ENCODE results near the gene RRM2. TPM values are rescaled to one million over a fixed set of nuclear protein-coding genes. Genes with fewer than 3 reads are reported as not detected.

RRM2 gene
- total and polyA plus RNA-seq, 2 donors (not counting 1 experiment from before 2014, with no cell fraction given): 6.1 to 36.3 TPM

DNA sequence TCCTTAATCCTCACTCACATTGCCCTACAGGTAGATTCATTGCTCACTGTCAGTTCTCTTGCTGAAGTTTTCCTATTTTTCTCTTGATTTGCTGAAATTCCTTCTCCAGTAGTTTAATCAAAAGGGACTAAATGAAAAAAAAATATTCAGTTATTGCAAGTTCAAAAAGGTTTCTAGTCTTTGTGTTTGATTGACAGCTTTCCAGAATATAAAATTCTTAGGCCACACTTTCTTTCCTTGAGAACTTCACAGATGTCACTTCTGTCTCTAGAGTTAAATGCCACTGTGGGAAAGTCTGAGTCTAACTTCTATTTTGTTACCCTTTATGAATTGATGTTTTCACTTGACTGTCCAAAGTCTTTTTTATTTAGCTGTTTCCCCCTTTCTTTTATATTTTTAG is 25.7 kb downstream of the RRM2 start:
- no peak overlapping the region for H3K9ac ChIP-seq (ENCODE audit: insufficient read depth, low read length)
- no peak overlapping the region for H3K4me2 ChIP-seq (ENCODE audit: extremely low read depth, insufficient read depth, low read length)
- DNase-seq (ENCODE audit: low read depth in 2 of 2): no peak
- H3K4me3 ChIP-seq (replicated peaks in 1 of 4; ENCODE audit: control extremely low read depth in 1 of 4, insufficient read depth in 1 of 4, low read depth in 3 of 4, low read length in 4 of 4): no peak overlapping the region
- H3K9me3 ChIP-seq (ENCODE audit: control insufficient read depth, insufficient read depth, low read depth, low read length): no peaks in the 10 kb centered on the region
- H3K79me2 ChIP-seq (ENCODE audit: control insufficient read depth, insufficient read depth, low read length): no peaks in the 10 kb centered on the region
- no peak overlapping the region for H2AFZ ChIP-seq (ENCODE audit: low read length)
- peaks cover 7% of the 10 kb centered on the region for H3K4me1 ChIP-seq (ENCODE audit: control insufficient read depth, extremely low read depth, insufficient read depth, low read length)
- no peaks in the 10 kb centered on the region for H4K20me1 ChIP-seq (ENCODE audit: control insufficient read depth, extremely low read depth, insufficient read depth, low read length)
- no peaks in the 10 kb centered on the region for H3K27me3 ChIP-seq (ENCODE audit: control insufficient read depth, insufficient read depth, low read length)
- no peak overlapping the region for H3K27ac ChIP-seq (ENCODE audit: insufficient read depth, low read length)
- no peak for TF ChIP-seq EZH2 (IDR thresholded peaks at IDR 0.05; ENCODE audit: low read length, missing control alignments)
- H3K36me3 ChIP-seq (ENCODE audit: control insufficient read depth, insufficient read depth, low read length): peaks cover under 1% of the 10 kb centered on the region

DNA sequence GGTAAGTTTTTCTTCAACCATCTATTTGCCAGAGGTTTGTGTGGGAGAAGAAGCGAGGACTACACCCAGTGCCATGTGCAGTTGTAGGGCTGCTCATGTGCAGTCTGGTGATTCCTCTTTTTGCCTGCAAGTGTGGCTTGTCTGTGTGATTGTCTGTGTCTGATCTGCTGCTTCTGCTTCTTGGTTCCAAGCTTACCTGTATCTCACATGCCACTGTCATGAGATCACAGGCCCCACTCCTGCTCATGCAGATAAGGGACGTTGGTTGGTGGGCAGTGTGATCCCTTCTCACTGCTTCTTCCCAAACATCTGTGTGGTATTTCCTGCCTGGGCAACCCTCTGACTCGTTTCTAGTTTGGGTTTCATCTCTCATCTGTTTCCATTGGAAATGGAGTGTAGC is 27.1 kb downstream of the RRM2 start:
- H3K9ac ChIP-seq (ENCODE audit: insufficient read depth, low read length): no peak overlapping the region
- H3K4me1 ChIP-seq (ENCODE audit: control insufficient read depth, extremely low read depth, insufficient read depth, low read length): no peaks in the 10 kb centered on the region
- no peak overlapping the region for H3K4me2 ChIP-seq (ENCODE audit: extremely low read depth, insufficient read depth, low read length)
- no peak overlapping the region for H3K27ac ChIP-seq (ENCODE audit: insufficient read depth, low read length)
- no peaks in the 10 kb centered on the region for H3K9me3 ChIP-seq (ENCODE audit: control insufficient read depth, insufficient read depth, low read depth, low read length)
- no peaks in the 10 kb centered on the region for H3K79me2 ChIP-seq (ENCODE audit: control insufficient read depth, insufficient read depth, low read length)
- no peaks in the 10 kb centered on the region for H3K36me3 ChIP-seq (ENCODE audit: control insufficient read depth, insufficient read depth, low read length)
- no peak for TF ChIP-seq CTCF (conservative IDR thresholded peaks at IDR 0.05 in 1 of 2, IDR thresholded peaks at IDR 0.05 in 1 of 2; ENCODE audit: low read depth in 1 of 2, low read length in 2 of 2)
- TF ChIP-seq EZH2 (IDR thresholded peaks at IDR 0.05; ENCODE audit: low read length, missing control alignments): no peak
- no peak overlapping the region for H3K4me3 ChIP-seq (replicated peaks in 1 of 4; ENCODE audit: control extremely low read depth in 1 of 4, insufficient read depth in 1 of 4, low read depth in 3 of 4, low read length in 4 of 4)
- DNase-seq (ENCODE audit: low read depth in 2 of 2): no peak
- H3K27me3 ChIP-seq (ENCODE audit: control insufficient read depth, insufficient read depth, low read length): no peaks in the 10 kb centered on the region
- H4K20me1 ChIP-seq (ENCODE audit: control insufficient read depth, extremely low read depth, insufficient read depth, low read length): no peaks in the 10 kb centered on the region
- no peak overlapping the region for H2AFZ ChIP-seq (ENCODE audit: low read length)

DNA sequence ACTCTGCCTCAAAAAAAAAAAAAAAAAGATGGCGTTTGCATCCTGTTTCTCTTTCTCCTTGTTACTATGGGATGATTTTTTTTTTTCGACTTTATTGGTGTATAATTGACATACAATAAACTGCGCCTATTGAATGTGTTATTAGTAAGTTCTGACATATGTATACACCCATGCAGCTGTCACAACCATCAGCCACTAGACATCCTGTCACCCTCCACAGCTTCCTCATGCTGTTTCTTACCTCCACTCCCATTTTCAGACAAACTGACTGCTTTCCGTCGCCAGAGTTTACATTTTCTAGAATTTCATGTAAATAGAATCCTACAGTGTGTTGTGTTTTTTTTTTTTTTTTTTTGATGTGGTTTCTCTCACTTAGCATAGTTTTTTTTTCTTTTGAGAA is 27.9 kb downstream of the RRM2 start:
- H3K27ac ChIP-seq (ENCODE audit: insufficient read depth, low read length): no peak overlapping the region
- no peaks in the 10 kb centered on the region for H4K20me1 ChIP-seq (ENCODE audit: control insufficient read depth, extremely low read depth, insufficient read depth, low read length)
- no peak for TF ChIP-seq CTCF (conservative IDR thresholded peaks at IDR 0.05 in 1 of 2, IDR thresholded peaks at IDR 0.05 in 1 of 2; ENCODE audit: low read depth in 1 of 2, low read length in 2 of 2)
- no peak for TF ChIP-seq EZH2 (IDR thresholded peaks at IDR 0.05; ENCODE audit: low read length, missing control alignments)
- no peaks in the 10 kb centered on the region for H3K4me1 ChIP-seq (ENCODE audit: control insufficient read depth, extremely low read depth, insufficient read depth, low read length)
- no peak overlapping the region for H2AFZ ChIP-seq (ENCODE audit: low read length)
- no peaks in the 10 kb centered on the region for H3K9me3 ChIP-seq (ENCODE audit: control insufficient read depth, insufficient read depth, low read depth, low read length)
- no peak overlapping the region for H3K4me3 ChIP-seq (replicated peaks in 1 of 4; ENCODE audit: control extremely low read depth in 1 of 4, insufficient read depth in 1 of 4, low read depth in 3 of 4, low read length in 4 of 4)
- H3K36me3 ChIP-seq (ENCODE audit: control insufficient read depth, insufficient read depth, low read length): no peaks in the 10 kb centered on the region
- no peaks in the 10 kb centered on the region for H3K27me3 ChIP-seq (ENCODE audit: control insufficient read depth, insufficient read depth, low read length)
- no peaks in the 10 kb centered on the region for H3K79me2 ChIP-seq (ENCODE audit: control insufficient read depth, insufficient read depth, low read length)
- H3K9ac ChIP-seq (ENCODE audit: insufficient read depth, low read length): no peak overlapping the region
- no peak for DNase-seq (ENCODE audit: low read depth in 2 of 2)
- no peak overlapping the region for H3K4me2 ChIP-seq (ENCODE audit: extremely low read depth, insufficient read depth, low read length)
